Measurements from ENCODE around the gene C2CD2. TPM values are rescaled to one million over a fixed set of nuclear protein-coding genes. Genes with fewer than 3 reads are reported as not detected.

The C2CD2 gene
- total and polyA plus RNA-seq, 2 donors (not counting 1 experiment from before 2014, with no cell fraction given), result 20.3 to 22.3 TPM

DNA sequence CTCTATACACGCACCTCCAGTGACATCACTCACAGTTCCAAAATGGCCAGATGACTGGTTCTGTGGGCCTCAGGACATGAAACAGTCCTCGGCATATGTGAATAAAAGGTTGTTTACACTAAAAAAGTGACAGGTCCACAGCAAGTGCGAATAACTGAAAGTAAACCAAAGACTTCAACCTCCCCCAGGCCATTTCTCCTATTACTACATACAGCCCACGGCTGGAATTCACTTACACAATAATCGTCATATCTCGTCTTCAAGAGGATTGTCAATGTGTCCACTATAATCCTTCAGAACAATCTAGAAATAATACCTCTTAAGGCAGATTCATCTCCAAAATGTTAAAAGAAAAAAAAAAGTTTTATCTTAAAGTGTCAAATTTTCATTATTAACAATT is 72.8 kb downstream of the C2CD2 start:
- Histone ChIP-seq H3K79me2 (ENCODE audit: control insufficient read depth, insufficient read depth, low read length) (peaks cover 14% of the 10 kb centered on the region), H3K4me3 (replicated peaks in 1 of 4; ENCODE audit: control extremely low read depth in 1 of 4, insufficient read depth in 1 of 4, low read depth in 3 of 4, low read length in 4 of 4) (no peak overlapping the region), H2AFZ (ENCODE audit: low read length) (no peak overlapping the region), H3K36me3 (ENCODE audit: control insufficient read depth, insufficient read depth, low read length) (no peaks in the 10 kb centered on the region), H3K27ac (ENCODE audit: insufficient read depth, low read length) (no peak overlapping the region), H4K20me1 (ENCODE audit: control insufficient read depth, extremely low read depth, insufficient read depth, low read length) (no peaks in the 10 kb centered on the region), H3K4me2 (ENCODE audit: extremely low read depth, insufficient read depth, low read length) (no peak overlapping the region), H3K9me3 (ENCODE audit: control insufficient read depth, insufficient read depth, low read depth, low read length) (no peaks in the 10 kb centered on the region), H3K9ac (ENCODE audit: insufficient read depth, low read length) (no peak overlapping the region), H3K4me1 (ENCODE audit: control insufficient read depth, extremely low read depth, insufficient read depth, low read length) (no peaks in the 10 kb centered on the region), H3K27me3 (ENCODE audit: control insufficient read depth, insufficient read depth, low read length) (no peaks in the 10 kb centered on the region)
- no peak for TF ChIP-seq CTCF (conservative IDR thresholded peaks at IDR 0.05 in 1 of 2, IDR thresholded peaks at IDR 0.05 in 1 of 2; ENCODE audit: low read depth in 1 of 2, low read length in 2 of 2)
- DNase-seq (ENCODE audit: low read depth in 2 of 2), result no peak

DNA sequence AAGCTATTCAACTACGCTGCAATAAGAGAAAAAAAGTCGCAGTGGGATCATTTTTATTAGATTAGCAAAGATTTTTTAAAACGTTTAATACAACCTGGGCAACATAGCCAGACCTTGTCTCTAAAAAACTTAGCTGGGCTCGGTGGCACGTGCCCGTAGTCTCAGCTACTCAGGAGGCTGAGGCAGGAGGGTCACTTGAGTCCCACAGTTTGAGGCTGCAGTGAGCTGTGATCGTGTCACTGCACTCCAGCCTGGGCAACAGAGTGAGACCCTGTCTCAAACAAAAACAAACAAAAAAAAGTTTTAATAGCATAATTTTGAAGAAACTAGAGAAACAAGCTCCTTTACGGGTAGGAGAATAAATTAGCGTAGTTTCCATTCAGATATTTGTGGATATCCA is 73.7 kb downstream of the C2CD2 start:
- H3K9me3 ChIP-seq (ENCODE audit: control insufficient read depth, insufficient read depth, low read depth, low read length), result no peaks in the 10 kb centered on the region
- no peak overlapping the region for H3K4me2 ChIP-seq (ENCODE audit: extremely low read depth, insufficient read depth, low read length)
- H4K20me1 ChIP-seq (ENCODE audit: control insufficient read depth, extremely low read depth, insufficient read depth, low read length), result no peaks in the 10 kb centered on the region
- DNase-seq (ENCODE audit: low read depth in 2 of 2), result no peak
- no peaks in the 10 kb centered on the region for H3K4me1 ChIP-seq (ENCODE audit: control insufficient read depth, extremely low read depth, insufficient read depth, low read length)
- TF ChIP-seq EZH2 (IDR thresholded peaks at IDR 0.05; ENCODE audit: low read length, missing control alignments) (no peak), CTCF (conservative IDR thresholded peaks at IDR 0.05 in 1 of 2, IDR thresholded peaks at IDR 0.05 in 1 of 2; ENCODE audit: low read depth in 1 of 2, low read length in 2 of 2) (no peak)
- H3K27me3 ChIP-seq (ENCODE audit: control insufficient read depth, insufficient read depth, low read length), result no peaks in the 10 kb centered on the region
- H2AFZ ChIP-seq (ENCODE audit: low read length), result no peak overlapping the region
- H3K36me3 ChIP-seq (ENCODE audit: control insufficient read depth, insufficient read depth, low read length), result no peaks in the 10 kb centered on the region
- H3K79me2 ChIP-seq (ENCODE audit: control insufficient read depth, insufficient read depth, low read length), result peaks cover 19% of the 10 kb centered on the region
- H3K9ac ChIP-seq (ENCODE audit: insufficient read depth, low read length), result no peak overlapping the region
- H3K27ac ChIP-seq (ENCODE audit: insufficient read depth, low read length), result no peak overlapping the region
- H3K4me3 ChIP-seq (replicated peaks in 1 of 4; ENCODE audit: control extremely low read depth in 1 of 4, insufficient read depth in 1 of 4, low read depth in 3 of 4, low read length in 4 of 4), result peak overlapping the region in 1 of 4 experiments; percentile 57

GRCh38 chr21:41879190-41879998 is 74.4 kb downstream of the C2CD2 start, which contains the start of gene PRDM15:
Gene PRDM15 (minus strand): TSS chr21:41879344. CDS start chr21:41860363, 18,981 bp downstream.
- Histone ChIP-seq H4K20me1 (ENCODE audit: control insufficient read depth, extremely low read depth, insufficient read depth, low read length) (no peaks in the 10 kb centered on the region), H3K36me3 (ENCODE audit: control insufficient read depth, insufficient read depth, low read length) (no peaks in the 10 kb centered on the region), H3K4me2 (ENCODE audit: extremely low read depth, insufficient read depth, low read length) (peak within 1 kb of the TSS; percentile 82), H3K27ac (ENCODE audit: insufficient read depth, low read length) (peak within 1 kb of the TSS; percentile 78), H3K27me3 (ENCODE audit: control insufficient read depth, insufficient read depth, low read length) (no peaks in the 10 kb centered on the region), H3K4me1 (ENCODE audit: control insufficient read depth, extremely low read depth, insufficient read depth, low read length) (no peaks in the 10 kb centered on the region), H2AFZ (ENCODE audit: low read length) (peak within 1 kb of the TSS; percentile 65), H3K79me2 (ENCODE audit: control insufficient read depth, insufficient read depth, low read length) (peaks cover 22% of the 10 kb centered on the region), H3K9me3 (ENCODE audit: control insufficient read depth, insufficient read depth, low read depth, low read length) (no peaks in the 10 kb centered on the region), H3K4me3 (replicated peaks in 1 of 4; ENCODE audit: control extremely low read depth in 1 of 4, insufficient read depth in 1 of 4, low read depth in 3 of 4, low read length in 4 of 4) (peak within 1 kb of the TSS; percentile 66 to 90 (median 82)), H3K9ac (ENCODE audit: insufficient read depth, low read length) (peak within 1 kb of the TSS; percentile 89)
- no peak for TF ChIP-seq EZH2 (IDR thresholded peaks at IDR 0.05; ENCODE audit: low read length, missing control alignments)
- peak; percentile 87 to 92 for DNase-seq (ENCODE audit: low read depth in 2 of 2)
